ENCODE results near the gene APRT. TPM values are rescaled to one million over a fixed set of nuclear protein-coding genes. Genes with fewer than 3 reads are reported as not detected.

Gene APRT
- total RNA-seq, 1 donor from 2014 or later, result 87.8 TPM

DNA sequence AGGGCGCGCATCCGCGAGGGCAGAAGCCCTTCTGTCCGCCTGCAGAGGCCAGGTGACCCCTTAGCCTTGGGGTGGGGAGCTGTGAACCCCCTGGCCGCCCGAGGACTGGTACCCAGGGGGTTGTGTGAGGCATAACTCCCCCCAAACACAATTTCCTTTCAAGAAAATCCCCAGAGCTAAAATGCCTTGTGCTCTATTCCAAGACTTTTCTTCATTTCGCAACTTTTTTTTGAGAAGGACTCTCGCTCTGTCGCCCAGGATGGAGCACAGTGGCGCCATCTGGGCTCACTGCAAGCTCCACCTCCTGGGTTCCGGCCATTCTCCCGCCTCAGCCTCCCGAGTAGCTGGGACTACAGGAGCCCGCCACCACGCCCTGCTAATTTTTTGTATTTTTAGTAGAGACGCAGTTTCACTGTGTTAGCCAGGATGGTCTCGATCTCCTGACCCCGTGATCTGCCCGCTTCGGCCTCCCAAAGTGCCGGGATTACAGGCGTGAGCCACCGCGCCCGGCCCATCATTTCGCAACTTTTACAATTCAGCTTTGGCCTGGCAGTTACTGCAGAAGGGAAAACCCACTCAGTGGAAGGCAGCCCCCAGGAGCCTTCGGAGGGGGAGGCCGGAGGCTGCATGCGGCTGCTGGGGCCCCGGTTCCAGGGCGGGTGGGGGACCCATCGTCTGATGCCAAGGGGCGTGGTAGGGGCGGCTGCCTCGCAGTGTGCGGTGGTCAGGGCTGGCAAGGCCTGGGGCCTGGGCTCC lies 963 bp upstream of the APRT start:
- peaks cover 14% of the 10 kb centered on the region for H3K36me3 ChIP-seq
- peak; percentile 3 to 9 for ATAC-seq
- peak overlapping the region; percentile 95 for H3K27ac ChIP-seq
- H3K4me1 ChIP-seq, result peaks cover 31% of the 10 kb centered on the region
- intact Hi-C loops (cut with DNase I), result no loop called here
- peak; percentile 73 for DNase-seq
- H3K27me3 ChIP-seq (ENCODE audit: low read depth), result no peaks in the 10 kb centered on the region
- TF ChIP-seq, protein P1, sequence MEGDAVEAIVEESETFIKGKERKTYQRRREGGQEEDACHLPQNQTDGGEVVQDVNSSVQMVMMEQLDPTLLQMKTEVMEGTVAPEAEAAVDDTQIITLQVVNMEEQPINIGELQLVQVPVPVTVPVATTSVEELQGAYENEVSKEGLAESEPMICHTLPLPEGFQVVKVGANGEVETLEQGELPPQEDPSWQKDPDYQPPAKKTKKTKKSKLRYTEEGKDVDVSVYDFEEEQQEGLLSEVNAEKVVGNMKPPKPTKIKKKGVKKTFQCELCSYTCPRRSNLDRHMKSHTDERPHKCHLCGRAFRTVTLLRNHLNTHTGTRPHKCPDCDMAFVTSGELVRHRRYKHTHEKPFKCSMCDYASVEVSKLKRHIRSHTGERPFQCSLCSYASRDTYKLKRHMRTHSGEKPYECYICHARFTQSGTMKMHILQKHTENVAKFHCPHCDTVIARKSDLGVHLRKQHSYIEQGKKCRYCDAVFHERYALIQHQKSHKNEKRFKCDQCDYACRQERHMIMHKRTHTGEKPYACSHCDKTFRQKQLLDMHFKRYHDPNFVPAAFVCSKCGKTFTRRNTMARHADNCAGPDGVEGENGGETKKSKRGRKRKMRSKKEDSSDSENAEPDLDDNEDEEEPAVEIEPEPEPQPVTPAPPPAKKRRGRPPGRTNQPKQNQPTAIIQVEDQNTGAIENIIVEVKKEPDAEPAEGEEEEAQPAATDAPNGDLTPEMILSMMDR (IDR thresholded peaks at IDR 0.05), result no peak
- peak overlapping the region; percentile 94 for H3K4me3 ChIP-seq
- H3K9me3 ChIP-seq, result no peaks in the 10 kb centered on the region

- Histone ChIP-seq H3K27ac (peak overlapping the region; percentile 95), H3K4me3 (peak overlapping the region; percentile 94), H3K4me1 (peaks cover 31% of the 10 kb centered on the region), H3K27me3 (ENCODE audit: low read depth) (no peaks in the 10 kb centered on the region), H3K9me3 (no peaks in the 10 kb centered on the region), H3K36me3 (peaks cover 14% of the 10 kb centered on the region)
- ATAC-seq, result peak; percentile 88 to 89
- intact Hi-C loops (cut with DNase I), result no loop called here
- TF ChIP-seq, protein P1 (IDR thresholded peaks at IDR 0.05), result no peak
- peak; percentile 88 for DNase-seq
These were observed 588 bp downstream of the APRT start for GRCh38 chr16:88810912-88811768.

GRCh38 chr16:88810166-88810911 lies 1.4 kb downstream of the APRT start:
- intact Hi-C loops (cut with DNase I), result no loop called here
- TF ChIP-seq, protein P1 (IDR thresholded peaks at IDR 0.05), result no peak
- H3K27me3 ChIP-seq (ENCODE audit: low read depth), result no peaks in the 10 kb centered on the region
- H3K36me3 ChIP-seq, result peaks cover 14% of the 10 kb centered on the region
- ATAC-seq, result no peak
- peak overlapping the region; percentile 94 for H3K4me3 ChIP-seq
- no peaks in the 10 kb centered on the region for H3K9me3 ChIP-seq
- peak overlapping the region; percentile 95 for H3K27ac ChIP-seq
- no peak for DNase-seq
- H3K4me1 ChIP-seq, result peaks cover 31% of the 10 kb centered on the region

GRCh38 chr16:88809676-88810165 lies 2.0 kb downstream of the APRT start:
- H3K27me3 ChIP-seq (ENCODE audit: low read depth), result no peaks in the 10 kb centered on the region
- TF ChIP-seq, protein P1 (IDR thresholded peaks at IDR 0.05), result no peak
- DNase-seq, result no peak
- peaks cover 33% of the 10 kb centered on the region for H3K4me1 ChIP-seq
- intact Hi-C loops (cut with DNase I), result no loop called here
- H3K4me3 ChIP-seq, result peak overlapping the region; percentile 94
- H3K9me3 ChIP-seq, result no peaks in the 10 kb centered on the region
- H3K27ac ChIP-seq, result peak overlapping the region; percentile 95
- ATAC-seq, result no peak
- H3K36me3 ChIP-seq, result peaks cover 14% of the 10 kb centered on the region

GRCh38 chr16:88809068-88809675 lies 2.6 kb downstream of the APRT start:
- Histone ChIP-seq H3K36me3 (peaks cover 14% of the 10 kb centered on the region), H3K9me3 (no peaks in the 10 kb centered on the region), H3K27ac (no peak overlapping the region), H3K27me3 (ENCODE audit: low read depth) (no peaks in the 10 kb centered on the region), H3K4me3 (no peak overlapping the region), H3K4me1 (peaks cover 39% of the 10 kb centered on the region)
- intact Hi-C loops (cut with DNase I), result no loop called here
- DNase-seq (no peak), ATAC-seq (no peak)
- TF ChIP-seq, protein P1 (IDR thresholded peaks at IDR 0.05), result no peak
